ENCODE measurements around the gene CATSPER1. TPM values are rescaled to one million over a fixed set of nuclear protein-coding genes. Genes with fewer than 3 reads are reported as not detected.

Gene CATSPER1
- total and polyA plus RNA-seq, 2 donors (not counting 3 experiments of a cell fraction or from before 2014, with no cell fraction given): 0.68 to 1.0 TPM

DNA sequence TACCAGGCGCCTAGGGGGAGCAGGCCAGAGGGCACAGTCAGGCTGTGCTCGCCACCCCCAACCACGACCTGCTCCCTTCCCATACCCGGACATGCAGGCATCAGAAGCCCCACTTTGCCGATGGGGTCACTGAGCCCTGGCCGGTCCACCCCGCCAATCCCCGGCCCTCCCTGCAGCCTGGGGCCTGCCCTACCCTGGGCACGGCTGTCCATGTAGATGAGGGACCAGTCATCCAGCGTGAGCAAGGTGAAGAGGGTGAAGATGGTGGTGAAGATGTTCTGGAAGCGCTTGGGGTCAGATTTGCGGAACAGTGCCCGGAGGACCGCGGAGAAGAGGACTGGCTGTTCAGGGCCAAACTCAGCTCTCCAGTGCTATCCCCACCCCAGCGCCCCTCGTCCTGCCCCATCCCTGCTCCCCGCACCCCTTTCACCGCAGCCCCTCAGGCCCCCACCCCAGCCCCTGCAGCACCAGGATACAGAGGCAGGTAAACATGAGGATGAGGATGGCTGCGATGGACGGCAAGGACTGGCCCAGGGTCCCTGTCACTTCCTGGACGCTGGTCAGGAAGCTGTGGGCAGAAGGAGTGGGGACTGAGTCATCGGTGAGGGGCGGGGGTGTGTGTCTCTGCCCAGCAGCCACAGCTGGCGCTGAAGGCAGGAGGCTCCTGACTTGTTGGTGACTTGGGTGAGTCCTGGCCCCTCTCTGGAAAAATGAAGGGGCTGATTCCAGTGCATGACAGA, 5.5 kb downstream of the CATSPER1 start:
- intact Hi-C loops (cut with micrococcal nuclease) (loop anchor here (1.0 kb wide), 1 partner anchor 18 kb away; the partner anchor contains the start of genes BANF1 and EIF1AD), dilution Hi-C loops (cut with MboI; ENCODE audit: extremely low pct_ligation_motif_present, low sequenced_read_pairs) (no loop called here)
- Histone ChIP-seq H3K27me3 (ENCODE audit: control insufficient read depth in 2 of 2, insufficient read depth in 2 of 2, low read length in 2 of 2) (no peaks in the 10 kb centered on the region), H2AFZ (ENCODE audit: low read depth, low read length) (no peak overlapping the region), H3K36me3 (ENCODE audit: control insufficient read depth in 2 of 2, extremely low read depth in 1 of 2, insufficient read depth in 2 of 2, low read length in 2 of 2) (no peaks in the 10 kb centered on the region), H3K9me1 (replicated peaks; ENCODE audit: control insufficient read depth, extremely low read depth, insufficient read depth, low read length) (no peaks in the 10 kb centered on the region), H3K4me2 (ENCODE audit: insufficient read depth, low read length) (no peak overlapping the region), H3K79me2 (ENCODE audit: control insufficient read depth, insufficient read depth, low read length) (no peaks in the 10 kb centered on the region), H3K27ac (ENCODE audit: insufficient read depth, low read depth, low read length) (peak overlapping the region; percentile 32), H4K20me1 (replicated peaks; ENCODE audit: control insufficient read depth, extremely low read depth, insufficient read depth, low read length) (no peaks in the 10 kb centered on the region), H3K9me3 (replicated peaks; ENCODE audit: control insufficient read depth, insufficient read depth, low read length) (no peaks in the 10 kb centered on the region), H3K4me3 (replicated peaks in 1 of 3; ENCODE audit: insufficient read depth in 1 of 3, low read depth in 1 of 3, low read length in 3 of 3) (no peak overlapping the region), H3K4me1 (ENCODE audit: control insufficient read depth, extremely low read depth, insufficient read depth, low read length) (peaks cover 24% of the 10 kb centered on the region), H3K9ac (replicated peaks; ENCODE audit: extremely low read depth, insufficient read depth, low read length) (no peak overlapping the region)
- ChIA-PET CTCF (interaction anchor here (0.6 to 3.0 kb wide), 7 partner anchors 9 to 136 kb away, joined by 3 to 16 read pairs (median 3); partner anchors contain the start of gene CST6), POLR2A (interaction anchor here (0.6 to 0.8 kb wide), 3 partner anchors 10 to 119 kb away, joined by 3 to 4 read pairs (median 4); no protein-coding TSS in a partner anchor)
- TF ChIP-seq POLR2A (IDR thresholded peaks at IDR 0.05; ENCODE audit: low read depth, low read length): no peak
- peak; percentile 68 for TF ChIP-seq JUN (IDR thresholded peaks at IDR 0.05; ENCODE audit: borderline replicate concordance, insufficient read depth, insufficient read length, low read depth)
- TF ChIP-seq, protein P1, sequence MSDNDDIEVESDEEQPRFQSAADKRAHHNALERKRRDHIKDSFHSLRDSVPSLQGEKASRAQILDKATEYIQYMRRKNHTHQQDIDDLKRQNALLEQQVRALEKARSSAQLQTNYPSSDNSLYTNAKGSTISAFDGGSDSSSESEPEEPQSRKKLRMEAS (IDR thresholded peaks at IDR 0.05; ENCODE audit: insufficient read depth, insufficient read length): no peak
- no peak for TF ChIP-seq MYC (IDR thresholded peaks at IDR 0.05; ENCODE audit: low read depth, low read length)
- TF ChIP-seq POLR2AphosphoS5 (IDR thresholded peaks at IDR 0.05; ENCODE audit: insufficient read depth, low read depth, low read length): peak; percentile 87
- no peak for TF ChIP-seq EZH2 (IDR thresholded peaks at IDR 0.05; ENCODE audit: borderline replicate concordance, low read depth, low read length, severe bottlenecking)
- peak; percentile 86 for TF ChIP-seq FOS (IDR thresholded peaks at IDR 0.05; ENCODE audit: borderline replicate concordance, insufficient read depth, low read length)
- DNase-seq (ENCODE audit: low read depth, low spot score) (peak; percentile 78), FAIRE-seq (peak; percentile 98)
- BruUV-seq (replicated peaks): no TSS peak

All from endothelial cell of umbilical vein (primary cell).